ENCODE data around the gene ARHGAP33. TPM values are rescaled to one million over a fixed set of nuclear protein-coding genes. Genes with fewer than 3 reads are reported as not detected.

Gene ARHGAP33
- polyA plus RNA-seq, 1 of the 3 experiments (the other 2 are of a cell fraction), result 7.8 TPM

GRCh38 chr19:35777961-35778360, 2.6 kb downstream of the ARHGAP33 start:
- H3K27ac ChIP-seq (ENCODE audit: low read depth in 2 of 2, low read length in 1 of 2), result no peak overlapping the region
- no peak overlapping the region for H3K9ac ChIP-seq
- no peak for DNase-seq
- WGBS (ENCODE audit: low lambda C conversion rate), result 86% methylated on average over 7 of the region's 7 CpGs
- H4K20me1 ChIP-seq (ENCODE audit: insufficient read depth), result no peaks in the 10 kb centered on the region
- peaks cover 8% of the 10 kb centered on the region for H3F3A ChIP-seq (replicated peaks; ENCODE audit: insufficient read depth)
- H3K36me3 ChIP-seq (replicated peaks in 1 of 2; ENCODE audit: control insufficient read depth in 1 of 2, insufficient read depth in 2 of 2, low read length in 1 of 2), result peaks cover 0 to 6% of the 10 kb centered on the region in 2 experiments
- no peaks in the 10 kb centered on the region for H3K27me3 ChIP-seq (ENCODE audit: insufficient read depth)
- peaks cover 0 to 12% of the 10 kb centered on the region in 2 experiments; a peak in 2 of 4 replicates for H3K4me1 ChIP-seq (ENCODE audit: control insufficient read depth in 1 of 2, insufficient read depth in 2 of 2, low read depth in 1 of 2, low read length in 1 of 2)
- TF ChIP-seq FOXJ3 (CRISPR knock-in tag; IDR thresholded peaks at IDR 0.05) (no peak), TAF1 (IDR thresholded peaks at IDR 0.05; ENCODE audit: borderline replicate concordance, low read depth, low read length) (no peak), SMC3 (IDR thresholded peaks at IDR 0.05; ENCODE audit: low read depth, low read length) (no peak), EZH2phosphoT487 (IDR thresholded peaks at IDR 0.05; ENCODE audit: borderline replicate concordance, low read depth) (no peak), YY1 (IDR thresholded peaks at IDR 0.05; ENCODE audit: low read depth) (no peak), MEF2A (IDR thresholded peaks at IDR 0.05; ENCODE audit: borderline replicate concordance, low read depth) (no peak), PBX3 (IDR thresholded peaks at IDR 0.05) (no peak), ELF1 (IDR thresholded peaks at IDR 0.05) (no peak), IRF3 (IDR thresholded peaks at IDR 0.05; ENCODE audit: low read depth, low read length) (no peak), REST (IDR thresholded peaks at IDR 0.05; ENCODE audit: low read depth, low read length) (no peak), EP300 (IDR thresholded peaks at IDR 0.05; ENCODE audit: borderline replicate concordance in 1 of 2, low read depth in 1 of 2, low read length in 1 of 2) (no peak), RAD21 (IDR thresholded peaks at IDR 0.05; ENCODE audit: low read length) (no peak)
- H3K9me2 ChIP-seq, result no peaks in the 10 kb centered on the region
- H3K4me2 ChIP-seq, result no peak overlapping the region
- H3K79me2 ChIP-seq (ENCODE audit: insufficient read depth), result peaks cover 13% of the 10 kb centered on the region; the same call in 1 of the 2 replicates
- no peak overlapping the region for H2AFZ ChIP-seq (ENCODE audit: low read depth)
- CTCF ChIA-PET, result no interaction called here
- POLR2A ChIA-PET, result no interaction called here
- no peaks in the 10 kb centered on the region for H3K9me3 ChIP-seq
- H3K4me3 ChIP-seq (ENCODE audit: low read depth in 2 of 2, low read length in 1 of 2), result no peak overlapping the region
